Activated naive CD8-positive, alpha-beta T cell treated with anti-CD3 and anti-CD28 coated beads for 36 hours (primary cell): ENCODE measurements around the gene MGAT1. TPM values are rescaled to one million over a fixed set of nuclear protein-coding genes. Genes with fewer than 3 reads are reported as not detected.
"Not testable (repeated sequence)": the region's sequence is repeated elsewhere in the genome, so short reads cannot be mapped to it uniquely, and the experiment has no call there.

ENCODE experiments used
- DNase-seq: peaks from one replicate; pipeline ENCODE4 v3.0.0; 2021
- H3K27ac Mint-ChIP-seq: one replicate; pipeline ENCODE4 v1.8.0; 2022; ENCODE audit warnings: mild to moderate bottlenecking, moderate library complexity, mixed read lengths
- H3K27me3 Mint-ChIP-seq: one replicate; pipeline ENCODE4 v1.8.0; 2022; ENCODE audit warnings: mild to moderate bottlenecking, mixed read lengths
- H3K36me3 Mint-ChIP-seq: one replicate; pipeline ENCODE4 v1.8.0; 2021; ENCODE audit warnings: mild to moderate bottlenecking, mixed read lengths
- H3K4me1 Mint-ChIP-seq: one replicate; pipeline ENCODE4 v1.8.0; 2021; ENCODE audit warnings: mixed read lengths
- H3K4me3 Mint-ChIP-seq: one replicate; pipeline ENCODE4 v1.8.0; 2022; ENCODE audit warnings: mild to moderate bottlenecking, moderate library complexity, mixed read lengths
- H3K9me3 Mint-ChIP-seq: one replicate; pipeline ENCODE4 v1.8.0; 2022; ENCODE audit warnings: mixed read lengths
- total RNA-seq, 2 experiments: library from RNA; stranded (reverse); gene quantifications; one replicate each; pipeline ENCODE4 v1.2.3, GENCODE V29; 2021

Gene MGAT1
- total RNA-seq, 2 experiments from 2014 or later: 99.1 to 101 TPM

- no peak for DNase-seq
- peak overlapping the region; percentile 98 for H3K4me3 Mint-ChIP-seq
- peaks cover 6% of the 10 kb centered on the region for H3K9me3 Mint-ChIP-seq
- H3K27ac Mint-ChIP-seq: peak overlapping the region; percentile 99
- no peaks in the 10 kb centered on the region for H3K27me3 Mint-ChIP-seq
- peaks cover 42% of the 10 kb centered on the region for H3K4me1 Mint-ChIP-seq
- peaks cover 42% of the 10 kb centered on the region for H3K36me3 Mint-ChIP-seq
Measured at GRCh38 chr5:180829726-180830125, 27.1 kb upstream of the MGAT1 start.

- H3K27me3 Mint-ChIP-seq, H3K9me3 Mint-ChIP-seq, DNase-seq: not testable (repeated sequence)
- Mint-ChIP-seq H3K4me3 (peak overlapping the region; percentile 98), H3K36me3 (peaks cover 34% of the 10 kb centered on the region), H3K4me1 (peaks cover 39% of the 10 kb centered on the region), H3K27ac (peak overlapping the region; percentile 99)
Measured at GRCh38 chr5:180828756-180829531, 26.3 kb upstream of the MGAT1 start.

- H3K27ac Mint-ChIP-seq, H3K4me3 Mint-ChIP-seq, H3K9me3 Mint-ChIP-seq, H3K27me3 Mint-ChIP-seq, DNase-seq: not testable (repeated sequence)
- peaks cover 26% of the 10 kb centered on the region for H3K4me1 Mint-ChIP-seq
- H3K36me3 Mint-ChIP-seq: peaks cover 29% of the 10 kb centered on the region
Measured at GRCh38 chr5:180827374-180827773, 24.8 kb upstream of the MGAT1 start.

- H3K4me1 Mint-ChIP-seq: peaks cover 27% of the 10 kb centered on the region
- no peaks in the 10 kb centered on the region for H3K27me3 Mint-ChIP-seq
Measured at GRCh38 chr5:180825768-180826525, 23.3 kb upstream of the MGAT1 start.

GRCh38 chr5:180824630-180825476 lies 22.2 kb upstream of the MGAT1 start:
- Mint-ChIP-seq H3K27ac (no peak overlapping the region), H3K36me3 (peaks cover 15% of the 10 kb centered on the region), H3K4me3 (no peak overlapping the region)

More at GRCh38 chr5:180825768-180826525, 23.3 kb upstream of the MGAT1 start:
- Mint-ChIP-seq H3K4me3 (no peak overlapping the region), H3K36me3 (peaks cover 24% of the 10 kb centered on the region), H3K27ac (no peak overlapping the region), H3K9me3 (peaks cover 6% of the 10 kb centered on the region)
- DNase-seq: no peak

GRCh38 chr5:180823940-180824629 lies 21.5 kb upstream of the MGAT1 start:
- H3K27me3 Mint-ChIP-seq: no peaks in the 10 kb centered on the region
- H3K27ac Mint-ChIP-seq: no peak overlapping the region
- peaks cover 20% of the 10 kb centered on the region for H3K4me1 Mint-ChIP-seq
- no peak for DNase-seq
- H3K4me3 Mint-ChIP-seq: no peak overlapping the region
- no peaks in the 10 kb centered on the region for H3K9me3 Mint-ChIP-seq
- peaks cover 7% of the 10 kb centered on the region for H3K36me3 Mint-ChIP-seq

More at GRCh38 chr5:180824630-180825476, 22.2 kb upstream of the MGAT1 start:
- Mint-ChIP-seq H3K9me3 (peaks cover 3% of the 10 kb centered on the region), H3K27me3 (no peaks in the 10 kb centered on the region), H3K4me1 (peaks cover 26% of the 10 kb centered on the region)
- no peak for DNase-seq

- Mint-ChIP-seq H3K27me3 (no peaks in the 10 kb centered on the region), H3K36me3 (peaks cover 2% of the 10 kb centered on the region), H3K4me3 (no peak overlapping the region), H3K27ac (no peak overlapping the region), H3K9me3 (no peaks in the 10 kb centered on the region), H3K4me1 (peaks cover 20% of the 10 kb centered on the region)
- no peak for DNase-seq
Measured at GRCh38 chr5:180823346-180823745, 20.7 kb upstream of the MGAT1 start.

GRCh38 chr5:180821538-180821937 lies 18.9 kb upstream of the MGAT1 start:
- Mint-ChIP-seq H3K27ac (no peak overlapping the region), H3K9me3 (no peaks in the 10 kb centered on the region), H3K4me1 (peaks cover 37% of the 10 kb centered on the region), H3K4me3 (no peak overlapping the region), H3K27me3 (no peaks in the 10 kb centered on the region), H3K36me3 (peaks cover 2% of the 10 kb centered on the region)
- DNase-seq: no peak

GRCh38 chr5:180820788-180821321 lies 18.2 kb upstream of the MGAT1 start:
- Mint-ChIP-seq H3K36me3 (no peaks in the 10 kb centered on the region), H3K4me1 (peaks cover 36% of the 10 kb centered on the region), H3K9me3 (no peaks in the 10 kb centered on the region), H3K4me3 (no peak overlapping the region), H3K27ac (no peak overlapping the region), H3K27me3 (no peaks in the 10 kb centered on the region)
- no peak for DNase-seq

- no peak overlapping the region for H3K4me3 Mint-ChIP-seq
- H3K27ac Mint-ChIP-seq: no peak overlapping the region
- no peaks in the 10 kb centered on the region for H3K9me3 Mint-ChIP-seq
- H3K36me3 Mint-ChIP-seq: no peaks in the 10 kb centered on the region
- peaks cover 40% of the 10 kb centered on the region for H3K4me1 Mint-ChIP-seq
- H3K27me3 Mint-ChIP-seq: no peaks in the 10 kb centered on the region
- no peak for DNase-seq
Measured at GRCh38 chr5:180818677-180819341, 16.2 kb upstream of the MGAT1 start.

GRCh38 chr5:180817893-180818674 lies 15.5 kb upstream of the MGAT1 start:
- DNase-seq: no peak
- no peak overlapping the region for H3K27ac Mint-ChIP-seq
- no peaks in the 10 kb centered on the region for H3K27me3 Mint-ChIP-seq
- H3K4me1 Mint-ChIP-seq: peaks cover 46% of the 10 kb centered on the region
- H3K36me3 Mint-ChIP-seq: no peaks in the 10 kb centered on the region
- no peak overlapping the region for H3K4me3 Mint-ChIP-seq
- H3K9me3 Mint-ChIP-seq: no peaks in the 10 kb centered on the region

GRCh38 chr5:180816608-180817534 lies 14.3 kb upstream of the MGAT1 start:
- Mint-ChIP-seq H3K36me3 (no peaks in the 10 kb centered on the region), H3K27me3 (no peaks in the 10 kb centered on the region), H3K4me3 (peak overlapping the region; percentile 39), H3K4me1 (peaks cover 53% of the 10 kb centered on the region), H3K27ac (peak overlapping the region; percentile 27), H3K9me3 (no peaks in the 10 kb centered on the region)
- DNase-seq: no peak
